CD4-positive, alpha-beta T cell treated with Interleukin-2 at 100 ng/mL for 4 hours (primary cell): ENCODE results near the gene KIAA0513.
"Not testable (repeated sequence)": the region's sequence is repeated elsewhere in the genome, so short reads cannot be mapped to it uniquely, and the experiment has no call there.

Experiments
- DNase-seq: peaks from one replicate; pipeline ENCODE4 v3.0.0-alpha.2; 2020; ENCODE audit warnings: low spot score

Gene KIAA0513

DNA sequence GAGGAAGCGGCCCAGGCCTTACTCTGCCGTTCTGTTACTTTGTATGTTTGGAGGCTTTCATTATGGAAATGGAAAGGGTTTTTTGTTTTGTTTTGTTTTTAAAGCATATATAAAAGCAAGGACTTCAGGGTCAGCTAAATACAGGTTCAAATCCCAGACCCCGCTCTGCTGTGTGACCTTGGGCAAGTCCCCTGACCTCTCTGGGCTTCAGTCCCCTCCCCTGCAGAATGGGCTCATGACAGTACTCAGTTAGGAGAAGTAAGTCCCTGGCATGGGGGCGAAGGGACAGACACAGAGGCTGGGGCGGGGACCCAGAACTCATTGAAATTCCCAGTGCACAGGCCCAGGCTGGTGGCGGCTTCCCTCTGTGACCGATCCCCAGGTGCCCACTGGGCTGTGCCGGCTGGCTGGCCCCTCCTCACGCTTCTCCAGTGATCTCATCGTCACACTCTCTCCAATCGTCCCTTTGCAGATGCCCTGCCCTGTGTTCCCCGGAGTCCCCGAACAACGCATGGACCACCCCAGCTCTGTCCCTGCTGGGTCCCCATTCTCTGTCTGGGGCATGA is 85.7 kb downstream of the KIAA0513 start:
- no peak for DNase-seq

DNA sequence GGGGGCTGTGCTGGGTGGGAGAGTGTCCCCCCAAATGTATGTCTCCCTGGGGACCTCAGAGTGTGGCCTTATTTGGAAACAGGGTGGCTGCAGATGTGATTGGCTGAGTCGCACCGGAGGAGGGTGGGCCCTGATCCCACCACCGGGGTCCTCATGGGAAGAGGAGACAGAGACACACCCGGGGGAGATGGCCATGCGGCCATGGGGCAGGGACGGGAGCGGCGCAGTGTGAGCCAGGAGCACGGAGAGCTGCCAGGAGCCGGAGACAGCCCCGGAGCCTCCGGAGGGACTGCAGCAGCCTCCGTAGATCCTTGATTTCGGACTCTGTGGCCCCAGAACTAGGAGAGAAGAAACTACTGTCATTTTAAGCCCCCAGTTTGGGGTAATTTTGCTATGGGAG is 86.3 kb downstream of the KIAA0513 start:
- no peak for DNase-seq

- DNase-seq, result peak; percentile 81
Observed at GRCh38 chr16:85114909-85115567, 87.4 kb downstream of the KIAA0513 start.

DNA sequence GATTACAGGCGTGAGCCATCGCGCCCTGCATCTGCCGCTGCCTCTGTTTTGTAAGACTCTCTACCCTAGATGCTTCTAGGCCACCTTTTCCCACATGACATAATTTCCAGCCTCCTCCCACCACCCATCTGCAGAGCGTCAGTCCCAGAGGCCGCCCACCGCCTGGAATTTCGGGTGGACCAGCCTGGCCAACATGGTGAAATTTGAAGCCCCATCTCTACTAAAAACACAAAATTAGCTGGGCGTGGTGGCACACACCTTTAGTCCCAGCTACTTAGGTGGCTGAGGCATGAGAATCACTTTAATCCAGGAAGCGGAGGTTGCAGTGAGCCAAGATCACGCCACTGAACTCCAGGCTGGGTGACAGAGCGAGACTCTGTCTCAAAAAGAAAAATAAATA is 89.8 kb downstream of the KIAA0513 start:
- no peak for DNase-seq

- no peak for DNase-seq
Observed at GRCh38 chr16:85120006-85120340, 92.4 kb downstream of the KIAA0513 start.

- DNase-seq, result not testable (repeated sequence)
Observed at GRCh38 chr16:85123441-85123840, 95.8 kb downstream of the KIAA0513 start.

DNA sequence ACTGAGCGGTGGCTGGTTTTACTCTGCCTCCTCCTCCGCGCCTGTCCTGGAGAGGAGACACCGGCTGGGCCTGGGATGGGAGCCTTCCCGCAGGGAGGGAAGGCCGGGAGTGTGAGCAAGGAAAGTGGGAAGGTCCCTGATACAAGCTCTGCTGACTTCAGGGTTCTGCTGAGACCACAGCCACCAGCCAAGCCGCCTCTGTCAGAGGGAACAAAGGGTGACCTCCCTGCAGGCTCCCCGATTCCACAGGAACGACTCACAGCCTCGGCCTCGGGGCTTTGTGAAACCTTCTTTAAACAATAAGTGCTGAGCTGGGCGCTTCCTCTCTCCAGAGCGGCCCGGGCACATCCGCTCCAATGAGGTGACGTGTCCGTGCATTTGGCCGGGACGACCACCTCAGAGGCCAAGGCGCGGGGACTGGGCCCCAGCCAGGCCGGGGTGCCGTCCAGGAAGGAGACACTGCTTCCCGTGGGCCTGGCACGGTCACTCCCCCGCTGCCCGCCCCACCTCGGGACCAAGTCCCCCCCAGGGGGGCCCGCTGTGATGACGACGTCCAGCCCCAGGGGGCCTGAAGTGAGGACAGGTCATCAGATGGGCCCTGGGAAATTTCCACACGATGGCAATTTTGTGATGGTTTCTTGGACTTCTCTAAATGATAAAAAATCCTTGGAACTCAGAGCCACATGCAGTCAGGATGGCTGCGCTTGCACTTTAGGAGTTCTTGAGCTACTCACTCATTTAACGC is 96.5 kb downstream of the KIAA0513 start:
- no peak for DNase-seq

DNA sequence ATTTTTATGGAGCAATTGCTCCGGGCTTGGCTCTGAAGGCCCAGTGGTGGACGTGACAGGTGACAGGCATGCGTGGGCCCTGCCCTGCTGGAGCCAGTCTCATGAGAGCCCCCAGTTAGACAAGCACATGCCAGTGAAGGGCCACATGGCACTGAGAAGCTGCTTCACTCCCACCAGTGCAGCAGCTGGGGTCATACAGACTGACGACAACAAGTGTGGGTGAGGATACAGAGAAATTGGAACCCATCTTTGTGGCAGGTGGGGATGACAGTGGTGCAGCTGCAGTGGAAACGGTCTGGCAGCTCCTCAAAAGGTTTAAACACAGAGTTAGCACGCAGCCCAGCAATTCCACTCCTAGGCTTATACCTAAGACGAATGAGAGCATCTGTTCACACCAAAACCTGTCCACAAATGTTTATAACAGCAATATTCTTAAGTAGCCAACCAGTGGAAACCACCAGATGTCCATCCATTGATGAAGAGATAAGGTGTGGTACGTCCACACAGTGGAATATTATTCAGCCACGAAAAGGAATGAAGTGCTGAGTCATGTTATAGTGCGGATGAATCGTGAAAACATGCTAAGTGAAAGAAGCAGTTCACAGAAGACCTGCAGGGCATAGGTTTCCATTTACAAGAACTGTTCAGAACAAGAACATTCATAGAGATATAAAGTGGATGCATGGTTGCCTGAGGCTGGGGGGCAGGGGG is 97.2 kb downstream of the KIAA0513 start:
- no peak for DNase-seq

- DNase-seq, result no peak
Observed at GRCh38 chr16:85125570-85126393, 98.2 kb downstream of the KIAA0513 start.

- no peak for DNase-seq
Observed at GRCh38 chr16:85126394-85126704, 98.8 kb downstream of the KIAA0513 start.

DNA sequence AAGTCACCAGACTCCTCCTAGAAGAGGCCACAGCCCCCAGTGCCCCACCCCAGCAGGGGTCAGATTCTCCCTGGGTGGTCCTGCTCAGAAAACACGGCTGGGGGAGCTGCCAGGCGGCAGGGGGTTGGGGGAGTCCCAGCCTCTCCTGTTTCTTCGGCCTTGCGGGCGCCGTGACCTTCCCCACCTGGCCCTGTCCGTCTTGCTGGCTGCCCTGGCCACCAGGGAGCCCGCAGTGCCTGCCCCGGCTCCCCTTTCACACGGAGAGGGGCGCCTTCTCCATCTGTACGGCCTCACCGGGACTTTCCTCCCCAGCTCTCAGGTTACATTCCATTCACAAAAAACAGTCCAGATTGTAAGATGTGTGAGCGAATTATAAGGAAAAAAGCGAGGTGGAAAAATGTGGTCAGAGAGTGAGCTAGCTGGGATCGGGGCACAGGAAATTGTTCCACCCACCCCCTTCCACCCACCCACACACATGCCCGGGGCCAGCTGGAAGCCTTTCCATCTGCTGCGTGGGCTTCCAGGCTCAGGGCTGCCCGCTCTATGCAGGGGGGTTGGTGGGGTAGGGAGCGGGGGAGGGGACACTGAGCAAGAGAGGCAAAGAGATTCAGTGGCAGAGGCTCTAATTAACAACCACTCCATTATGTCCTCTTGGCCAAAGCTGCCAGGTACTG is 99.2 kb downstream of the KIAA0513 start:
- DNase-seq, result no peak

- no peak for DNase-seq
Observed at GRCh38 chr16:85127379-85127723, 99.8 kb downstream of the KIAA0513 start.

GRCh38 chr16:85128079-85128837 is 100.7 kb downstream of the KIAA0513 start:
- no peak for DNase-seq

- no peak for DNase-seq
Observed at GRCh38 chr16:85129876-85130704, 102.5 kb downstream of the KIAA0513 start.

- DNase-seq, result no peak
Observed at GRCh38 chr16:85130705-85131028, 103.1 kb downstream of the KIAA0513 start.

DNA sequence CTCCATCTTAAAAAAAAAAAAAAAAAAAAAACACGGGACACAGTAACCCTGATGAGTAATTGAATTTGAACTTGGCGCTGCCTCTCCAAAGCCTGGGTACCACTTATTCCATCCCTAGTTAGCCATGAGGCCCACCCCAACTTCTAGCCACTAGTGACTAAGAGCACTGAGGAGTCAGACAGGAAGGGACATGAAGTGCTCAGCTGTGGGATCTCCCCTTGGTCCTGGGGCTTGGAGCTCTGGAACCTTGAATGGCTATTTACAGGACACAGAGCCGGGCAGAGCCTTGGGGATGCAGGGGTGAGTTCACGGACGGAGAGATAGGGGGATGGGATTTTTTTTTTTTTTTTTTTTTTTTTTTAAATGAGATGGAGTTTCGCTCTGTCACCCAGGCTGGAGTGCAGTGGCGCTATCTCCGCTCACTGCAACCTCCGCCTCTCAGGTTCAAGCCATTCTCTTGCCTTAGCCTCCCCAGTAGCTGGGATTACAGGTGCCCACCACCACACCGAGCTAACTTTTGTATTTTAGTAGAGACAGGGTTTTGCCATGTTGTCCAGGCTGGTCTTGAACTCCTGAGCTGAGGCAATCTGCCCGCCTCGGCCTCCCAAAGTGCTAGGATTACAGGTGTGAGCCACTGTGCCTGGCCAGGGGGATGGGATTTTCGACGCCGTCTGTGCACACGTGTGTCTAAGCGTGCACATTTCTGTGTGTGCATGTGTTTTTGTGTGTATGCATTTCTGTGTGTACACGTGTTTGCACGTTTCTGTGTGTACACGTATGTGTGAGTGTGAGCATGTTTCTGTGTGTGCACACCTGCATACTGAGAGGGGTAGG is 105.1 kb downstream of the KIAA0513 start:
- no peak for DNase-seq

GRCh38 chr16:85133290-85133599 is 105.7 kb downstream of the KIAA0513 start:
- no peak for DNase-seq

- DNase-seq, result no peak
Observed at GRCh38 chr16:85134076-85134788, 106.6 kb downstream of the KIAA0513 start.

DNA sequence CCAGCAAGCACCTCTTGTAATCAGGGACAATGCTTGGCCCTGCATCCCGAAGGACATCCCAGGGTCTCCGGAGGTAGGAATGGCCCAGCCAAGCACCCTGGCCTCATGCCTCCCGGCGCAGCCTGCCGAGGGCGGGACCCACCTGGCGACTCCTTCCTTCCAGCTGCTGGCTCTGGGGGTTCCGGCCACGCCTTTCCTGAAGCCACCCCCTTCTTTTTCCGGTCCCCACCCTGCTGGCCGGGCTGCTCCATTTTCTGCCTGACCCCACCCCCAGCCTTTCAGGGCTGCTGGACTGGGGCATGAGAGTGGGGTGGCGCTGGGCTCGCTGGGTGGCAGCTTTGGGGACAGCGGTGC is 107.2 kb downstream of the KIAA0513 start:
- no peak for DNase-seq
